GM18511 (cell line): Measurements from ENCODE around the gene RBM20.
A peak's percentile ranks its signal among the peaks of the same experiment; 100 is the strongest.
"Not testable (repeated sequence)": the region's sequence is repeated elsewhere in the genome, so short reads cannot be mapped to it uniquely, and the experiment has no call there.

ENCODE experiments used
- ATAC-seq: cut with Tn5 transposase; IDR thresholded peaks from one replicate; pipeline ENCODE4 v1.9.1; 2021; ENCODE audit warnings: mild to moderate bottlenecking, moderate library complexity; ENCODE audit not compliant: unreplicated experiment

Gene RBM20

DNA sequence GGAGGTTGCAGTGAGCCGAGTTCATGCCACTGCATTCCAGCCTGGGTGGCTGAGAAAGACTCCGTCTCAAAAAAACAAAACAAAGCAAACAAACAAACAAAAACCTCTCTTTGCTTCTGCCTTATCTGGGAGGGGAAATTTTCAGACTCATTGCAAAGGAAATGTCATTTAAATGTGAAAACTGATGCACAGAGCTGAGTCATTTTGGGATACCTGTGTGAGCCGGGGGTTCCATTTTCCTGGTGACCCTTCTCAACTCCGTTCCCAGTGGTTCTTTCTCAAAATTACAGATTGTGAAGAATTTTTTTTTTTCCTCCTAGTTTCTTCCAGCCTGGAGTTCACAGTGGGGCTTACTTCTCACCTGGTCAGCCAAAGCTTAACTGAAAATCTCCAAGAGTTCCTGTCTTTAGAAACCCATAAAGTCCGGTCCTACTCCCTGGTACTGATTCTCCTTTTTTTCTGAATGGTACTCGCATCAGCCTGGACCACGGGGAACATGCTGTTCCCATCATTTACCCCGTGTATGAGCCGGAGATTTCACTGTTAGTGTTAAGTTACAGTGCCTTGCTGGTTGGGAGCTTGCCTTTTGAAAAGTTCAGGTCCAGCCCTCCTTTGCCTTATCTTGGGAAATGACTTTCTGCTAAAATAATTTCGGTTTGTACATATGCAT, 56.9 kb downstream of the RBM20 start:
- no peak for ATAC-seq

DNA sequence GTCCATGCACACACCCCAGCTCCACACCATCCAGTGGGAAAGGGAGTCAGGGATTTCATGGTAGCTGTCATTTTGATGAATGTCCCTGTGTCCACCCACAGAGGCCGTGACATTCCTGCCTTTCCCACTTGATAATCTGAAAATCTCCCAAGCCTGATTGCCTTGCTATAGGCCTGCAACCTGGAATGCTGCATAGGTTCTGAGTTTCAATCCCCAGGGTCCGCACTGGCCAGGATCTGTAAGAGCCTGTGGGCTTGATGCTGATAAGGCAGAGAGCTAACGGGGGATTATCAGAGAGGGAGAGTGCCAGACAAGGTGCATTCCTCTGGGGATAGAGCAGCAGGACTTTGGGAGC, 57.5 kb downstream of the RBM20 start:
- no peak for ATAC-seq

DNA sequence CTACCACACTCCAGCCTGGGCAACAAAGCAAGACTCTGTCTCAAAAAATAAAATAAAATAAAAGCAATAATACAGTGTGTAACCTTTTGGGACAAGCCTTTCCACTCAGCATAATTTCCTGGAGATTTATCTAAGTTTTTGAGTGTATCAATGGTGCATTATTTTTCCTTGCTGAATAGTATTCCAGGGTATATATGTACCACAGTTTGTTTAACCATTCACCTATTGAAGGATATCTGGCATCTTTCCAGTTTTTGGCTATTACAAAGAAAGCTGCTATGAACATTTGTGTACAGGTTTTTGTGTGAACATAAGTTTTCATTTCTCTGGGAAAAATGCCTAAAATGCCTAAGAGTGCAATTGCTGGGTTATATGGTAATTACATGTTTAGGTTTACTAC, 59.9 kb downstream of the RBM20 start:
- ATAC-seq, result no peak

DNA sequence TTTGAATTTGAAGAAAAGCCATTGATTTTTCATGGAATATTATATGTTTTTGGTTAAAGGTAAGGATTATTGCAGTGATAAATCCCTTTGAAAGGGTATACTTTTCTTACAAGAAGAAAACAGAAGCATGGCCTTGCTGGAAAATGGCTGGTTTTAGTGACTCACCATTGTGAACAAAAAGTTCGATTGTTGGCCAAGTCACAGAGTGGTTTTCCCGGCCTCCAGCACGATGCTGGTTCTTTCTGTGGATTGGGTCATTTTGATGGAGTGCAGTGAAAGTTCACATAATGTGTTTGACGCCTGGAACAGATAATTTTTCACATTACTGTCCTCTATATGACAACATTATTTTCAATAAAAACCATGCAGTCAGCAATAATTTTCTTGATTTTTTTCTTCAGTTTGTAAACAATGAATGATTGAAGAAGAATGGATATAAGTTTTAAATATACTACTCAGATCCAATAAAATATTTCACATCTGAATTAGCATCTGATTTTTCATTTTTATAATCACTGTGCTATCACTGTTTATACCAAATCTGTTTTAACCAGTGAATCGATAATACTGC, 60.9 kb downstream of the RBM20 start:
- ATAC-seq, result no peak

DNA sequence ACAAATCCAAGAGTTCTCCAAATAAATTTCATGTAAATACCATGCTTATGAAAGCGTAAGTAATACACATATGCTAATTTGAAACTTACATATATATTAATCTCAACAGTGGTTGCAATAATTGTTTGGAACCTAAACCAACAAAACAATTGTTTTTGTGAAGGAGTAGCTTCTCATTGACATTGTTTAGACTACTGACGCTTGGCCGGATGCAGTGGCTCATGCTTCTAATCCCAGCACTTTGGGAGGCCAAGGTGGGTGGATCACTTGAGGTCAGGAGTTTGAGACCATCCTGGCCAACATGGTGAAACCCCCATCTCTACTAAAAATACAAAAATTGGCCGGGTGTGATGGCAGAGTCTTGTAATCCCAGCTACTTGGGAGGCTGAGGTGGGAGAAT, 61.5 kb downstream of the RBM20 start:
- ATAC-seq, result not testable (repeated sequence)

DNA sequence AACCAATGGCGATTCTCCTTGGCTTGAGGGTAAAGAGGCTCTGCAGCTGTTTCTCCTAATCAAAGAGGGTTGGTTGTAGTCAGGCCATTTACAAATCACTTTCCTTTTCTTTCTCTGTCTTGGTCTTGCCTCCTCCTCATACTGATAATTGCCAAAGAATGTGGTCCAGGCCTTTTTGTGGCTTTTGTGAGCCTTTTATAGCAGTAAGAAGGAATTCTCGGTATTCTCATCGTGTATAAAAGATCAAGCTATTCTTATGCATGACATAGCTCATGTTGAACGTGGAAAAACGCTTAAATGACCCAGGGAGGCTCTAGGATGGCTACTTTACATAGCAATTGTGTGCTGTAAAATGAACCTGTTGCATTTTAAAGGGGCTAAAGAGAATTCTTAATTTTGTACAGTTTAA, 62.6 kb downstream of the RBM20 start:
- ATAC-seq, result no peak

DNA sequence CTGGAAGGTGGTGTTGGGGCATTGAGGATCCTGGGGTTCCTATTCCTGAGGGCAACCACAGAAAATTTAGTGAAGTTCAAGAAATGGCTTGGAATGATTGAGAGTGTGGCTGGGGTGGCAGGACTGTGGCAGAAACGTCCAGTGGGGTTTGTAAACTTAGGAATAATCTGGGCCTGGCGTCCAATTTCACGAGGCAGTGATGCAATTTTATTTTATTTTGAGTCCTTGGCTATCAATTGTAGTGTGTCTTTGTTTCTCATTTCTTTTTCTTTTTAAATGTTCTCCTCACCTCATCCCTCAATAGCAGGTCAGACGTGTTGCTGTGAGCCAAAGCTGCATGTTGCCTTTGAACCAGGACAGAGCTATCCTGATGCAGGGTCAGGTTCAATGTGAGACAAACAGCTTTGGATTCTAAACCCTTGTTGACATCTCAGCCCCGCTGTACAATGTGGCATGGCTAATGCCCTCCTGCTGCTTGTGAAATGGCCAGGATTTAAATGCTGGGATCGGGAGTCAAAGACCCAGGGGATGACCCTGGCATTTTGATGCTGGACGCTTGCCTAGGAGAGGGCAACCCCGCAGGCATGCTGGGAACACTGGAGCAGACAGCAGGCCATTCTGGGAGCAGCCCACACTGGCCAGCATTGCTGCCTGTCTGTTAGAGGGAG, 64.8 kb downstream of the RBM20 start:
- no peak for ATAC-seq

DNA sequence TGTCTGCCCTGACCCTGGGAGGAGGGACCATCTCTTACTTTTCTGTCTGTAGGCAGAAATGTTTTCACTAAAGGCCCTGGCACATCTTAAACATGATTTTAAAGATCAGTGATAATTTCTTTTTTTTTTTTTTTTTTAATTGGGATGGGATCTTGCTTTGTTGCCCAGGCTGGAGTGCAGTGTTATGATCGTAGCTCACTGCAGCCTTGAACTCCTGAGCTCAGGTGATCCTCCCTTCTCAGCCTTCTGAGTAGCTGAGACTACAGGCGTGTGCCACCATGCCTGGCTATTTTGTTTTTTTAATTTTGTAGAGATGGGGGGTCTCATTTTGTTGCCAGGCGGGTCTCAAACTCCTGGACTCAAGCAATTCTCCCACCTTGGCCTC, 65.3 kb downstream of the RBM20 start:
- ATAC-seq, result no peak

DNA sequence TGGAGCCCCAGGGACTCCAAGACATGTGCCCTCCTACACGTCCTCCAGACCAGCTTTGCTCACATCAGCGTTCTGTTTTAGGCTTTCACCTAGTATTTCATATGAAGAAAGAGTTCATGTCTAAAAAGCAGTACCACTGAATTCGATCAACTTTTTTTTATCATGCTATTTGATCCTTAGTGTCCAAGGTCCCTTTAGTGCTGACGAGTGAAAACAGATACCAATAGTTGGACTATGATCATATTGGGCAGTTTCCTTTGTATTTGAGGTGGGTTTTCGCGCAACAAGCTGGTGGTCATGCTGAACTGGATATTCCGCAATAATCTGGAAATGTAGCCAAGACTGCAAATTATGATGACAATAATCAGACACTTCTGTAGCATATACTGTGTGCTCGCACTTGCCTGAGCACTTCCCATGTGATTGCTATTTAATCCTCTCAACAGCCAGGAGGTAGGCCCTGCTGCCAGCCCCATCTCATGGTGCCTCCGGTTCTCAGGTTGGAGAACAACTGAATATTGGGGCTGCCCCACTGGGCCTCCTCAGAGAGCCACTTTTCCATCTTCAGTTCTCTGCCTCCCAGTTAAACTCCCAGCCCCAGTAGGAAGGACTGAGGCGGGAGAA, 65.9 kb downstream of the RBM20 start:
- no peak for ATAC-seq

DNA sequence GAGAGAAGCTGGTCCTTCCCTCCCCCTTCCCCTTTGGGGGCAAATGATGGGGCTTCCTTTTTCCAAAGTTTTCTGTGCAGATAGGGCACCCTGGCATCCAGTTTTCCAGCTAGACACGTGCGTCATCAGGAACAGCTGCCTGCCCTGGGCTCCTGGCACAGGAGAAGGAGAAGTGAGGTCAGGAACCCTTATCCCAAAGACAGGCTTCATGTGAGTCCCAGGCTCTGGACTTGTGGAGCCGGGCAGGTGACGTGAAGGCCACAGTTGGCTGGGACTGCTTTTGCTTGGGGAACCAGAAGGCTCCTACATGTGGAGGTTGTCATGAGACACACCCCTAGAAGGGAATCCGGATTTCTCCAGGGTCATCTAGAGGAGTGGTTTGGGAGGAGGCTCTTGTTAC, 66.5 kb downstream of the RBM20 start:
- no peak for ATAC-seq

DNA sequence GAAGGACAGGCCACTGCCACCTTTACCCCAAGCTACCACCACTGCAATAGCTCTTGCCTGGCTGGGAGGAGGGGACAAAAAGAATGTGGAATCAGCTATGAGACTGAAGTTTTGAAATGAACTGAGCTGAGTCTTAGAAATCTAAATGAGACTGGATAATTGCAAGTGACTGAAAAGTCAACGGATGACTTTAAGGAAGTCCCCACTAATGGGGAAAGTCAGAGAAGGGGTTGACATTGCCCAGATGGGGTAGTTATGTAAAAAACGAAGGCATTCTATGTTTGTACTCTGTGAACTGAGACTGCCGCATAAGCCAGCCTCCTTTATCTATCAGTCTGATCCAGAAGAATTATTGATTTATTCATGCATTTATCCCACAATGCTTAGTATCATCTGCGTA, 67.2 kb downstream of the RBM20 start:
- no peak for ATAC-seq

DNA sequence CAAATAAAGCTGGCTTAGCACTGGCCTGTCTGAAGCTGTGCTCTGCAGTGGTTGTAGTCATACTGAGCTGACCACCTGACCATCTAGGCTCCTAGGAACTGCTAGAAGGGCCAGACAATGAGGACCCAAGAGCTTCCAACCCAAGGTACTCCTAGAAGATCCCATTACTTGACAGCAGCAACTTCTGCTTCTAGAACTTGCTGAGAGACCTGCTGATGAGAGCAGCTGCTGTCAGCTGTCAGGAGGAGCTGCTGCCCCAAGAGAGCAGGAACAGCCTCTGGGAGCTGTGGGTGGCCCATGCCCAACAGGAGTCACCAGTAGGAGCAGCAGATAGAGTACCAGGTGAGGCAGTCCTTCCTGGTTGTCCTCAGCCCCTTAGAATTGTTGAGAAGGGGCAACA, 70.2 kb downstream of the RBM20 start:
- no peak for ATAC-seq

DNA sequence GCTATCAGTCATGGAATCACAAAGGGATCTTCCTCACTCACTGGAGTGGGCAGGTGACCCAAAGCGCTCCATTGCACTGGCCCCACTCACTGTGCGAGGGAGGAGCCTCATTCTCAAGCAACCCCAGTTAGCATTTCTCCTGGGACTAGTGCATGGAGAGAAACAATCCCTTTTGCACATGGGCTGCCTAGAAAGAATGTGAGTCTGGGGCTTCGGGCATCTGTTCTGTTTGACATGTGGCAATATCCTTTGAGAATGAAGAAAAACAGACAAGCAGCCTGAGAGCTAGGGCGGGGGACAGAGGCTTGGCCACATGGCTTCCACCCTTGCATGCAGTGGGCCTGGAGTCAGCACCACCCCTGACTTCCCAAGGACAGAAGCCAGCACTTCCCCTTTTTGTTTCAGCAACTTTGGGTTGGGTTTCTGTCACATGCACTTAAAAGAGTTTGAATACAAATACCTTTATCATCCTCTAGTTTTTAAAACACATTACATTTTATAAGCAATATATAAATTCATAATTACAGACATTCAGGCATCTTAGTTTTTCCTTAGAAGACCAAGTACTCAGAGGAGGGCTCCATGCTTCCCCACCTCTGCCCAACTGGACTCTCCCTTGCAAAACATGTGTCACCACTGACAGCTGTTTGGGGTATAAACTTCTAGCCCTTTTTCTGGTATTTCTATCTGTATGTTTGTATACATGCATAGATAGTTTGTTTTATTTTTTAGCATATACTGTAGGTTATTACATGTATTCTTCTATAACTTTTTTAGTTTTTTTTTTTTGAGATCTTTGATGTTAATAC, 73.8 kb downstream of the RBM20 start:
- peak; percentile 68 for ATAC-seq

DNA sequence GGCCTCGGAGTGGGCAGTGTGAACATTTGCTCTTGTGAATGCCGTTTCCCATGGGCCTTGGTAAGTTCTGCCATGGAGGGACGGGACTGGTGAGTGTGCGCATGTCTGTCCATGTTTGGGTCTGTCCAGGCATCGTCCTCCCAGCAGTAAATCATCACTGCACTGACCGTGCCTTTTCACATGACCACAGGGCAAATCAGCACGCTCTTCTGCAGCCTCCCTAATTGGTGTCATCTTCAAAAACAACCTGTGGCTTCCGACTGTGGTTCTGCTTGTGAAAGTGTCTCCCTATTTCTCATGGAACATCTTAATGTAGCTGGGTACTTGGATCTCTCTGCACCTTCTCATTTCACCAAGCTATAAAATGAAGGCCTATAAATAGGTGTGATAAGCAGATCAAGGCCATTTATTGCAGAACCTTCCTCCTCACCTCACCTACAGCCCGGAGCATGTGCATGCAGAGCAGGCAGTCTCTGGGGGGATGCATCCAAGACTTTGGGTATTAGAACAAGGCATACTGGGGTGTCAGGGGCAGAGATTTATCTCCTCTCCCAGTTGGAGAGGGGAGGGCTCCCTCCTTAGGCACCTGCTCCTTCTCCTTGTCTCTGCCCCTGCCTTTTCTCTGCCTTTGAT, 77.4 kb downstream of the RBM20 start:
- ATAC-seq, result no peak

DNA sequence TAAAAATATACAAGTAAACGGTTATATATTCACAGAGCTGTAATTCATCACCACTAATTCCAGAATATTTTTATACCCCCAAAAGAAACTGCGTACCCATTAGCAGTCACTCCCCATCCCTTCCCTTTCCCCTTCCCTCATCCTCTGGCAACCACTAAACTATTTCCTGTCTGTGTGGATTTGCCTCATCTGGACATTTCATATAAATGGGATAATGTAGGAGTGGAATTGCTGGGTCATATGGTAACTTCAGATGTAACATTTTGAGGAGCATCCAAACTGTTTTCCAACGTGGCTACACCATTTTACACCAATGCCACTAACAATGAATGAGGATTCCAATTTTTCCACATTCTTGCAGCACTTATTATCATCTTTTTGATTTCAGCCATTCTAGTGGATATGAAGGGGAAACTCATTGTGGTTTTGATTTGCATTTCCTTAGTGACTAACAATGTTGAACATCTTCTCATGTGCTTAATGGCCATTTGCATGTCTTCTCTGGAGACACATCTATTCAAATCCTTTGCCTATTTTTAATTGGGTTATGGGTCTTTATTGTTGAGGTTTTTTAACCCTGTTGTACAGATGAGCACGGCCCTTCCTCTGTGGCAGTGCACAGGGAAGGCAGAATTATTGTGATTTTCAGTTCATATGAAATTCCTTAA, 79.2 kb downstream of the RBM20 start:
- no peak for ATAC-seq

DNA sequence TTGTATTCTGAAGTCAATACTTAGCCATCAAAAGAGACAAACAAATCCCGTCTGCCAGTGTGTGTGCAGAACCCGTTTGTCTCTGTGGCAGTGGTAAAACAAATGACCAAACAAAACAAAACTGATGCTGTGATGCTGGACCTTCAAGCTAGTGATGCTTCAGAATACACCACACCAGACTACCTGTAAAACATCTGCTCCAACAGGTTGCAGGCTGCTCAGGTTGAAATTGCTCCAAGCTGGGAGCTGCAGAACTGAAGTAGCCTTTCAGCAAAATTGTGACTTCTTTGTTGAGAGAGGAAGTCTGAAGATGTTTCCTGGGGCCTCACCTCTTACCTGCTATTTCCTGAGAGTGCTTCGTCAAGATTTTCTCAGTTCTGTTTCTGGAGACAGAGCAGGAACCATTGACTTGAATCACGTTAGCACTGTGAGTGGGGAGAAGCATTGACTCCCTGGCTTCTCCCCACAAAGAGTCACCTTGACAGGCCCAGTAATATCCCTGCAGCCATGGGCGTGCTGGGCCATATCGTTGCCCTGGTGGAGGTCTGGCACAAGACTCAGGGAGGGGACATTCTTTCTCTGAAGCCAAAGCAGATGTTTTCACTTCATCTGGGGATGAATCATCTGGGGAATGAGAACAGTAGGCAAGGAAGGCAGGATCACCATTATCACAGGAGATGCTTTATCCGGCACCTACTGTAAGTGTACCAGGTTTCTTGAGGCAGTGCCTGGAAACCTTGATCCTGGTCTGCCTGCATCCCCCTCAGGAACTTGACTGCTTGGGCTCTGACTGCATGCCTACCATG, 80.2 kb downstream of the RBM20 start:
- ATAC-seq, result peak; percentile 82

DNA sequence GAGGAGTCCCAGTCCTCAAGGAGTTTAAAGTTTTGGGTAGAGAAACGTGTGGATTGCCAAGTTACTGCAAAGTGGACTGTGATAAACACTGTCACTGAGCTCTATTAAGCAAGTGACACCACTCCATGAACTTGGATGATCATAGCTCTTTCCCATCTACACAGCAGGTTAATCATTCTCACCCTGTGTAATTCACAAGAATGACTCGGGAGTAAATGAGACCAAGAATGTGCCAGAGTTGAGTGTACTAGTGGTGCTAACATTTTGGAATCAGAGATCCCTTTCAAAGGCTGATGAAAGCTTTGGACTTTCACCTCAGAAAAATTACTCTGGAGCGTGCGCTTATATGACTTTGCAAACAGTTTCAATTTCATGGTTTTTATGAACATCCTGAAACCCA, 80.8 kb downstream of the RBM20 start:
- ATAC-seq, result no peak

DNA sequence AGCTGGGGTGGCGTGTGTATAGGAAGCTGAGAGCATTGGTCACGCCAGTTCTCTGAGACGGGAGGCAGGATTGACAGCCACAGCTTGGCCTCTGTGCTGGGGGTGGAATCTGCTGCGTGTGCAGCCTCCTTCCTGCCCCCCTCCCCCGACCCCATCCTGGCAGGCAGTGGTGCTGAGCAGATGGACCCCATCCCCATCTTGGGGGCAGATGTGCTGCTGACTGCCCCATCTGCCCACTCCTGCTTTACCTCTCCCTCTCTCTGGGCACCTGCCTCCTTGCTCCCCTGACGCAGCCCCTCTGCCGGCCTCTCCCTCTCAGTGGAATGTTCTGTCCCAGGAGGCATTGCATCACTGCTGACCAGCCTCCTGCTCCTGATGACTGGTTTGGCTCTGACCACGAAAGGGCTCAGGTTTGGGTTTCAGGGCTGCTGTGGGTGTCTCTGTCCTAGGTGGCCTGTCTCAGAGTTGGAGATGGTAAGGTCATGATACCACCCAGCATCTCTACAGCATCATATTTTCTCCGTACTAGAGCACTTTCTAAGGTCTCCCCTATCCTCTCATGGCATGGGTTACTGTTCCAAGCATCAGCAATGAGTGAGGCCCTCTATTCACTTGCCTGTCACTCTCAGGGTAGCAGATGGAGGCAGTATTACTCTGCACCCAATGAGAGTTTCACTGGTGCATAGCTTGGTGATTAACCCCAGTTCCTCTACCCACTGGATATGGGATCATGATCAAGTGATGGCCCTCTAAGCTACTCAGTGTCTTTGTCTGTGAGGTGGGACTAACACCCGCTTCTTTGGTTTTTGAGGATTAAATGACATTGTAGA, 81.9 kb downstream of the RBM20 start:
- ATAC-seq, result no peak

DNA sequence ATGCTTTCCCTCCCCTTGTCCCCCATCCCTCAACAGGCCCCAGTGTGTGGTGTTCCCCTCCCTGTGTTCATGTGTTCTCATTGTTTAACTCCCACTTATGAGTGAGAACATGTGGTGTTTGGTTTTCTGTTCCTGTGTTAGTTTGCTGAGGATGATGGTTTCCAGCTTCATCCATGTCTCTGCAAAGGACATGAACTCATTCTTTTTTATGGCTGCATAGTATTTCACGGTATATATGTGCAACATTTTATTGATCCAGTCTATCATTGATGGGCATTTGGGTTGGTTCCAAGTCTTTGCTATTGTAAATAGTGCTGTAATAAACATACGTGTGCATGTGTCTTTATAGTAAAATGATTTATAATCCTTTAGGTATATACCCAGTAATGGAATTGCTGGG, 83.6 kb downstream of the RBM20 start:
- ATAC-seq, result not testable (repeated sequence)
